Neural progenitor cell (in vitro differentiated cells): ENCODE results near the gene TMSB4X.

Source experiments
- CTCF ChIP-seq: fragments of 200-600 bp; sonication (generic); IDR thresholded peaks from 2 replicates; pipeline ENCODE4 v1.5.1; 2017; ENCODE audit warnings: antibody characterized with exemption, mild to moderate bottlenecking
- EZH2 ChIP-seq: fragments of 200-600 bp; sonication (generic); IDR thresholded peaks from 2 replicates; pipeline ENCODE4 v1.6.1; 2017; ENCODE audit warnings: antibody characterized with exemption, mild to moderate bottlenecking, moderate library complexity
- EZH2phosphoT487 ChIP-seq: fragments of 200-600 bp; sonication (generic); IDR thresholded peaks from 2 replicates; pipeline ENCODE4 v1.6.1; 2017; ENCODE audit warnings: antibody characterized with exemption

DNA sequence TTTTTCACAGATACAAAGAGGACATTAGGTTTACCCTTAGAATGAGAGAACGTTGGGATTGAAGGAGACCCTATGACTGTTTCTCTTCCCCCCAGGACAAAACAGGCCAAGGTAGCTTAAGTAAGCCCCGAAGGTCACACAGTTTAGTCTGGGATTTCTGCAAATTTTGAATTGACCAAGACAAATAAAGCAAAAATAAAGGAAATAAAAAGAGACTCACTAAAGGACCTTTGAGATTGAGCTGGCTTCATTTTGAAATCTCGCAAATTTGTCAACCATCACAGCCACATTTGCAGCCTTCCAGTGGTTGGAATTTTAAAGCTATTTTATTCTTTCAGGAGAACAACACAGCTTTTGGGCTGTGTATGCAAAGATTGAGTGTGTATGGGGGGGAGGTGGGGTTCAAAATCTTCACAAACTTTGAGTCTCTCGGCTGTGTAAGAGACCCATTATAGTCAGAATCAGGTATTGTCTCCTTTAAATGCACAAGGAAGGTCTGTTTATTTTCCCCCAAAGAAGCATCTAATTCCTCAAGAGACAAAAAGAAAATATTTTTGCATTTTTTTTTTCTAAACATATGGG lies 4.2 kb downstream of the TMSB4X start:
- no peak for TF ChIP-seq CTCF
- no peak for TF ChIP-seq EZH2
- TF ChIP-seq EZH2phosphoT487, result no peak
